GM12878 (cell line): ENCODE data around the gene FLNC. TPM values are rescaled to one million over a fixed set of nuclear protein-coding genes. Genes with fewer than 3 reads are reported as not detected.
A peak's percentile ranks its signal among the peaks of the same experiment; 100 is the strongest.

Source experiments
- CREB1 ChIP-seq: IDR thresholded peaks from 2 replicates; pipeline ENCODE4 v1.6.1; 2012; ENCODE audit warnings: low read depth, mild to moderate bottlenecking, inconsistent platforms
- EED ChIP-seq: sonication (generic); IDR thresholded peaks from 2 replicates; pipeline ENCODE4 v1.6.1; 2016; ENCODE audit warnings: antibody characterized with exemption, low read depth
- HDAC6 ChIP-seq: fragments of 200-600 bp; sonication (generic); IDR thresholded peaks from one replicate; pipeline ENCODE4 v1.8.0; 2017; ENCODE audit warnings: antibody characterized with exemption; ENCODE audit not compliant: unreplicated experiment
- MLLT1 ChIP-seq: fragments of 450-650 bp; IDR thresholded peaks from 2 replicates; pipeline ENCODE4 v1.6.1; 2016; ENCODE audit warnings: mild to moderate bottlenecking
- NBN ChIP-seq: fragments of 450-650 bp; IDR thresholded peaks from 2 replicates; pipeline ENCODE4 v1.6.1; 2016
- PAX5 ChIP-seq: IDR thresholded peaks from 2 replicates; pipeline ENCODE4 v1.6.1; 2011; ENCODE audit warnings: low read depth, low read length, borderline replicate concordance
- PKNOX1 ChIP-seq: fragments of 450-650 bp; IDR thresholded peaks from 2 replicates; pipeline ENCODE4 v1.6.1; 2016; ENCODE audit warnings: mild to moderate bottlenecking
- PML ChIP-seq: IDR thresholded peaks from 2 replicates; pipeline ENCODE4 v1.6.1; 2012; ENCODE audit warnings: low read length, inconsistent platforms
- POLR2A ChIP-seq: IDR thresholded peaks from 2 replicates; pipeline ENCODE4 v1.6.1; 2011; ENCODE audit warnings: low read depth, mild to moderate bottlenecking, low read length
- RAD21 ChIP-seq: IDR thresholded peaks from 2 replicates; pipeline ENCODE4 v1.6.1; 2011; ENCODE audit warnings: mild to moderate bottlenecking, low read depth, low read length, moderate library complexity; ENCODE audit not compliant: insufficient read depth
- RAD51 ChIP-seq: fragments of 450-650 bp; IDR thresholded peaks from 2 replicates; pipeline ENCODE4 v1.6.1; 2016; ENCODE audit warnings: moderate library complexity, mild to moderate bottlenecking, inconsistent platforms
- ZBED1 ChIP-seq: IDR thresholded peaks from 2 replicates; pipeline ENCODE4 v1.6.1; 2016; ENCODE audit warnings: borderline replicate concordance
- ZNF24 ChIP-seq: fragments of 450-650 bp; IDR thresholded peaks from 2 replicates; pipeline ENCODE4 v1.6.1; 2017; ENCODE audit warnings: antibody characterized with exemption, mild to moderate bottlenecking
- polyA plus RNA-seq, 11 experiments: library from polyadenylated mRNA; depleted of rRNA in 4 of 11; unstranded in 6 of 11; stranded (reverse) in 5 of 11; fragments of >200 nt; fragmentation: Nextera tagmentation in 4 of 11; fragmentation: Illumina TruSeq in 1 of 11; extraction: Ambion mirVana in 4 of 11; extraction: Trizol in 1 of 11; gene quantifications; 1 replicate in 1 of 11; 2 replicates in 10 of 11; pipeline versions ENCODE4 v1.2.1 to v1.2.3, GENCODE V29; 2011 to 2016; ENCODE audit warnings: inconsistent platforms in 2 of 11, missing spikeins in 2 of 11, low read depth in 1 of 11
- total RNA-seq, 4 experiments: library from RNA; depleted of rRNA in 3 of 4; stranded (reverse); fragments of >200 nt in 3 of 4; fragmentation: Illumina TruSeq in 1 of 4; extraction: Trizol in 1 of 4; gene quantifications; 2 replicates each; pipeline versions ENCODE4 v1.2.1 to v1.2.3, GENCODE V29; 2013 to 2021
- TF ChIP-seq, protein P1 (sequence below): IDR thresholded peaks from 2 replicates; pipeline ENCODE4 v1.6.1; 2011; ENCODE audit warnings: low read depth, low read length, improper control_type of control experiment, borderline replicate concordance
- TF ChIP-seq, protein P2 (sequence below): fragments of 450-650 bp; IDR thresholded peaks from 2 replicates; pipeline ENCODE4 v1.6.1; 2017; ENCODE audit warnings: mild to moderate bottlenecking, low read depth, inconsistent platforms; ENCODE audit not compliant: poor library complexity, severe bottlenecking

The FLNC gene
- total and polyA plus RNA-seq, 10 of the 15 experiments (the other 5 are each of a cell fraction or from before 2014, with no cell fraction given) = 0.01 to 0.21 (median 0.06) TPM; not detected in 3

DNA sequence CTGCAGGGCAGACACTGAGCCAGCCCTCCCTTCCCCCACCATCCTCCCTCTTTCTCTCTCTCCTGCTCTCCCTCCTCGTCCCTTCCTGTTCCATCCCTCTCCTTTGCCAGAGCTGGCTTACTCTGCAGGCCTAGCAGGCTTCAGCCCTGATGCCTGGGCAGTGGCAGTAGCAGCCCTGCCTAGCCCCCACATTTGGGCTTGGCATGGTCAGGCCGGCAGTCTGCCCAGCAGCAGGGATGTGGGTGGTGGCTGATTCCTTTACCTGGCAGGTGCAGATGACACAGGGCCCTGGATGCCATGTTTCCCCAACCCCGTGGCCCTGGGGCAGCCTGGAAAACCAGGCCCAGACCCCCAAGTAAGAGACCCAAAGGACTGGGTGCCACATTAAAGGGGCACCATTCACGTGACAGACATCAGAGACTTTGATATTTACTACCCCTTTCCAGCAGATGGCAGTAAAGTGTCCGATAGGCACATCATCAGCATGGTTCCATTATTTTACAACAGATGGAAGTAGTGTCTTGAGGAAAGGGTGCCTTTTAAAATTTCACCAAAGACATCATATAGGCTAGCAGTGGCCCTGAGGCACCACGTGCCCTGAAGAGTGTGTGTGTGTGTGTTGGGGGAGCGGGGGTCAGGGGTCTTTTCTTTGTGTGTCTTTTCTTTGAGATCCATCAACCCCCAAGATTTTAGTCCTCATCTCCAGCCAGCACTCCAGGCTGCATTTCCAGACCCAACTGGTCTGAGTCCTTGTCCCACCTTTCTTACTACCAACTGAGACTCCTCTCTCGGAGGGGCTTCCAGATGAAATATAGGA, 74.4 kb downstream of the FLNC start (continued):
- TF ChIP-seq, protein P1, sequence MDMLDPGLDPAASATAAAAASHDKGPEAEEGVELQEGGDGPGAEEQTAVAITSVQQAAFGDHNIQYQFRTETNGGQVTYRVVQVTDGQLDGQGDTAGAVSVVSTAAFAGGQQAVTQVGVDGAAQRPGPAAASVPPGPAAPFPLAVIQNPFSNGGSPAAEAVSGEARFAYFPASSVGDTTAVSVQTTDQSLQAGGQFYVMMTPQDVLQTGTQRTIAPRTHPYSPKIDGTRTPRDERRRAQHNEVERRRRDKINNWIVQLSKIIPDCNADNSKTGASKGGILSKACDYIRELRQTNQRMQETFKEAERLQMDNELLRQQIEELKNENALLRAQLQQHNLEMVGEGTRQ = peak; percentile 4; the same call in 1 of the 2 replicates
- TF ChIP-seq PAX5 (no peak), POLR2A (no peak), ZBED1 (no peak), PKNOX1 (peak; percentile 47), RAD21 (peak; percentile 92), ZNF24 (no peak), CREB1 (0 out of 2 replicates have a peak, but pooled peaks have one; percentile 10), PML (no peak), RAD51 (peak; percentile 82), HDAC6 (no peak), MLLT1 (no peak), EED (no peak), NBN (0 out of 2 replicates have a peak, but pooled peaks have one; percentile 21)
- TF ChIP-seq, protein P2, sequence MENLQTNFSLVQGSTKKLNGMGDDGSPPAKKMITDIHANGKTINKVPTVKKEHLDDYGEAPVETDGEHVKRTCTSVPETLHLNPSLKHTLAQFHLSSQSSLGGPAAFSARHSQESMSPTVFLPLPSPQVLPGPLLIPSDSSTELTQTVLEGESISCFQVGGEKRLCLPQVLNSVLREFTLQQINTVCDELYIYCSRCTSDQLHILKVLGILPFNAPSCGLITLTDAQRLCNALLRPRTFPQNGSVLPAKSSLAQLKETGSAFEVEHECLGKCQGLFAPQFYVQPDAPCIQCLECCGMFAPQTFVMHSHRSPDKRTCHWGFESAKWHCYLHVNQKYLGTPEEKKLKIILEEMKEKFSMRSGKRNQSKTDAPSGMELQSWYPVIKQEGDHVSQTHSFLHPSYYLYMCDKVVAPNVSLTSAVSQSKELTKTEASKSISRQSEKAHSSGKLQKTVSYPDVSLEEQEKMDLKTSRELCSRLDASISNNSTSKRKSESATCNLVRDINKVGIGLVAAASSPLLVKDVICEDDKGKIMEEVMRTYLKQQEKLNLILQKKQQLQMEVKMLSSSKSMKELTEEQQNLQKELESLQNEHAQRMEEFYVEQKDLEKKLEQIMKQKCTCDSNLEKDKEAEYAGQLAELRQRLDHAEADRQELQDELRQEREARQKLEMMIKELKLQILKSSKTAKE = no peak
